ENCODE measurements around the gene CDH13.

CDH13 gene

DNA sequence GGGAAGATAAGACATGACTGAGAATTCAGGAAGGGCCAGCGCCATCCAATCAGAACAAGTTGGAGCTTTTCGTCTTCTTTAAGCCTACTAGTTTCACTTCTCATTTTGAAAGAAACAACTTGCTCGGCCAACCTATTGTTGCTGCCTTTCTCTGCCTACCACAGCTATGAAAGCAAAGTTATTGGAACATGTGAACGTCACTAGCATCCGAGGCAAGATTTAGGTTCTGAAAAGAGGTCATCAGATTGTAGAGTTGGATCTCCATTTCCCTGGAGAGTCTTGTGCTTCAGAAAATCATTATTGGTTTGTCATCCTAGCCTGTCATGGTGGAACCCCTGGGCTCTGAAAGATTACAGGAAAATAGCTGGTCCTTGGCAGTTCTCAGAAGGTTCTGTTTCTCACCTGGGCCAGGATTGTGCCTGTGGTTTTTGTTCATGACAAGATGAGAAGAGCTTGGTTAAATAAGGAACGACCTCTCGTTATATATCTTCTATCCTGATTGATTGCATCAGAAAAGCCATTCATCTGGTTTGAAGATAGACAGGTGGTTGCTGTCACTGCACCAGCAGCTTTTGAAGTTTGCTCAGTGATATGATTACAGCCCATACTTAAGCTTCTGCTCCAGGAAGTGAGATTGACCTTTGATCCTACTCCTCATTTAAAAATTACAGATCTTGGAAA is 25.3 kb downstream of the CDH13 start:
- H2BK5ac ChIP-seq (ENCODE audit: low read depth, low read length, poor library complexity): no peak overlapping the region
- no peak overlapping the region for H4K12ac ChIP-seq (ENCODE audit: low read depth, low read length)

DNA sequence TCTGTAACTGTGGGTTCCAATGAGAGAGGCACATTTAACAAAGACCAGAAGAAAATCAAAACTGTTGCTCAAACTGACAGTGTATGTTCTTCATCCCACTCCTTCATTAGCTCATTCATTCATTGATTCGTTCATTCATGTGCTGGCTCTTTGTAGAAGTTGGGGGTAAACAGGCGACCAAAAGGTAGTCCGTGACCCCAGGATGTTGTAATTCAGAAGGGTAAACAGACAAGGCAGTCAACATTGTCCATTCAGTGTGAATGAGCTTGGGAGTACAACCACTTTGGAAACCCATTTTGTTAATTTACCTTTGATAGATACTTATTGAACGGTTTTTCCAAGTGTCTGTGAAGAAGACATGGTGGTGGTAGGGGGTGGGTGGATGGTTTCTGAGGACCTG is 26.1 kb downstream of the CDH13 start:
- Histone ChIP-seq H3K27me3 (ENCODE audit: insufficient read depth, low read length) (no peaks in the 10 kb centered on the region), H4K12ac (ENCODE audit: low read depth, low read length) (no peak overlapping the region), H3K4me1 (ENCODE audit: control insufficient read depth in 1 of 2, insufficient read depth in 2 of 2, low read length in 2 of 2) (peaks cover 16 to 21% of the 10 kb centered on the region in 2 experiments), H2BK12ac (ENCODE audit: low read length) (peak overlapping the region; percentile 37), H3K4me2 (ENCODE audit: low read length) (no peak overlapping the region), H2BK5ac (ENCODE audit: low read depth, low read length, poor library complexity) (no peak overlapping the region), H3K9ac (ENCODE audit: low read length) (no peak overlapping the region), H3K18ac (ENCODE audit: low read length) (no peak overlapping the region), H3K79me2 (ENCODE audit: control insufficient read depth, insufficient read depth, low read length, poor library complexity) (no peaks in the 10 kb centered on the region), H2AFZ (ENCODE audit: insufficient read depth, low read length, poor library complexity) (no peak overlapping the region), H3K36me3 (ENCODE audit: control insufficient read depth in 1 of 2, insufficient read depth in 2 of 2, low read length in 2 of 2) (no peaks in the 10 kb centered on the region), H4K91ac (ENCODE audit: low read depth, low read length) (peak overlapping the region; percentile 28), H4K8ac (ENCODE audit: low read depth, low read length) (no peak overlapping the region), H3K4ac (ENCODE audit: low read depth, low read length) (no peak overlapping the region), H3K79me1 (ENCODE audit: low read length) (peaks cover 15% of the 10 kb centered on the region), H3K27ac (ENCODE audit: low read depth, low read length) (peak overlapping the region; percentile 89), H2BK120ac (ENCODE audit: insufficient read depth, low read length, poor library complexity) (peak overlapping the region; percentile 18), H3K4me3 (ENCODE audit: low read depth, low read length) (no peak overlapping the region), H3K23ac (ENCODE audit: low read length) (no peak overlapping the region), H3K9me3 (ENCODE audit: insufficient read depth, low read depth, low read length) (no peaks in the 10 kb centered on the region), H2AK5ac (ENCODE audit: low read length) (no peak overlapping the region), H3K14ac (ENCODE audit: low read length) (no peak overlapping the region)
- no CpG with 5 or more reads among the region's 4 CpGs for WGBS (ENCODE audit: extremely low coverage, insufficient coverage, insufficient read length)
- no peak for DNase-seq

More for the DNA sequence above, 25.3 kb downstream of the CDH13 start:
- no peak overlapping the region for H3K4me2 ChIP-seq (ENCODE audit: low read length)
- no peak overlapping the region for H2AFZ ChIP-seq (ENCODE audit: insufficient read depth, low read length, poor library complexity)
- H3K9me3 ChIP-seq (ENCODE audit: insufficient read depth, low read depth, low read length): no peaks in the 10 kb centered on the region
- H3K27me3 ChIP-seq (ENCODE audit: insufficient read depth, low read length): no peaks in the 10 kb centered on the region
- DNase-seq: no peak
- H3K4me1 ChIP-seq (ENCODE audit: control insufficient read depth in 1 of 2, insufficient read depth in 2 of 2, low read length in 2 of 2): peaks cover 16 to 21% of the 10 kb centered on the region in 2 experiments
- no peak overlapping the region for H4K8ac ChIP-seq (ENCODE audit: low read depth, low read length)
- no peak overlapping the region for H3K4me3 ChIP-seq (ENCODE audit: low read depth, low read length)
- H4K91ac ChIP-seq (ENCODE audit: low read depth, low read length): no peak overlapping the region
- peak overlapping the region; percentile 6 for H2BK12ac ChIP-seq (ENCODE audit: low read length)
- H3K79me2 ChIP-seq (ENCODE audit: control insufficient read depth, insufficient read depth, low read length, poor library complexity): no peaks in the 10 kb centered on the region
- H3K18ac ChIP-seq (ENCODE audit: low read length): no peak overlapping the region
- no peak overlapping the region for H2BK120ac ChIP-seq (ENCODE audit: insufficient read depth, low read length, poor library complexity)
- H3K9ac ChIP-seq (ENCODE audit: low read length): no peak overlapping the region
- peaks cover 15% of the 10 kb centered on the region for H3K79me1 ChIP-seq (ENCODE audit: low read length)
- WGBS (ENCODE audit: extremely low coverage, insufficient coverage, insufficient read length): no CpG with 5 or more reads among the region's 7 CpGs
- no peaks in the 10 kb centered on the region for H3K36me3 ChIP-seq (ENCODE audit: control insufficient read depth in 1 of 2, insufficient read depth in 2 of 2, low read length in 2 of 2)
- no peak overlapping the region for H3K23ac ChIP-seq (ENCODE audit: low read length)
- H3K27ac ChIP-seq (ENCODE audit: low read depth, low read length): no peak overlapping the region
- no peak overlapping the region for H3K4ac ChIP-seq (ENCODE audit: low read depth, low read length)
- no peak overlapping the region for H2AK5ac ChIP-seq (ENCODE audit: low read length)
- H3K14ac ChIP-seq (ENCODE audit: low read length): no peak overlapping the region

GRCh38 chr16:82653550-82654511 is 27.1 kb downstream of the CDH13 start:
- Histone ChIP-seq H3K9ac (ENCODE audit: low read length) (no peak overlapping the region), H3K4me2 (ENCODE audit: low read length) (peak overlapping the region; percentile 50), H3K14ac (ENCODE audit: low read length) (no peak overlapping the region), H2BK120ac (ENCODE audit: insufficient read depth, low read length, poor library complexity) (peak overlapping the region; percentile 18), H3K27me3 (ENCODE audit: insufficient read depth, low read length) (no peaks in the 10 kb centered on the region), H3K18ac (ENCODE audit: low read length) (peak overlapping the region; percentile 5), H3K79me1 (ENCODE audit: low read length) (peaks cover 15% of the 10 kb centered on the region), H4K12ac (ENCODE audit: low read depth, low read length) (no peak overlapping the region), H2AK5ac (ENCODE audit: low read length) (no peak overlapping the region), H3K9me3 (ENCODE audit: insufficient read depth, low read depth, low read length) (no peaks in the 10 kb centered on the region), H2AFZ (ENCODE audit: insufficient read depth, low read length, poor library complexity) (no peak overlapping the region), H4K91ac (ENCODE audit: low read depth, low read length) (peak overlapping the region; percentile 28), H3K36me3 (ENCODE audit: control insufficient read depth in 1 of 2, insufficient read depth in 2 of 2, low read length in 2 of 2) (no peaks in the 10 kb centered on the region), H2BK5ac (ENCODE audit: low read depth, low read length, poor library complexity) (peak overlapping the region; percentile 58), H3K4me1 (ENCODE audit: control insufficient read depth in 1 of 2, insufficient read depth in 2 of 2, low read length in 2 of 2) (peaks cover 16 to 21% of the 10 kb centered on the region in 2 experiments), H3K79me2 (ENCODE audit: control insufficient read depth, insufficient read depth, low read length, poor library complexity) (no peaks in the 10 kb centered on the region), H3K4ac (ENCODE audit: low read depth, low read length) (no peak overlapping the region), H4K8ac (ENCODE audit: low read depth, low read length) (no peak overlapping the region), H3K23ac (ENCODE audit: low read length) (no peak overlapping the region), H3K27ac (ENCODE audit: low read depth, low read length) (peak overlapping the region; percentile 89), H3K4me3 (ENCODE audit: low read depth, low read length) (no peak overlapping the region), H2BK12ac (ENCODE audit: low read length) (peak overlapping the region; percentile 3)
- no CpG with 5 or more reads among the region's 11 CpGs for WGBS (ENCODE audit: extremely low coverage, insufficient coverage, insufficient read length)
- peak in 1 of 2 donors; percentile 39 for DNase-seq

GRCh38 chr16:82655072-82655714 is 28.4 kb downstream of the CDH13 start:
- no peak overlapping the region for H3K27ac ChIP-seq (ENCODE audit: low read depth, low read length)
- H3K9me3 ChIP-seq (ENCODE audit: insufficient read depth, low read depth, low read length): no peaks in the 10 kb centered on the region

More at GRCh38 chr16:82655072-82655714, 28.4 kb downstream of the CDH13 start:
- Histone ChIP-seq H3K4me2 (ENCODE audit: low read length) (no peak overlapping the region), H3K27me3 (ENCODE audit: insufficient read depth, low read length) (no peaks in the 10 kb centered on the region), H3K4me3 (ENCODE audit: low read depth, low read length) (no peak overlapping the region), H4K12ac (ENCODE audit: low read depth, low read length) (no peak overlapping the region), H2BK12ac (ENCODE audit: low read length) (peak overlapping the region; percentile 21), H2BK120ac (ENCODE audit: insufficient read depth, low read length, poor library complexity) (peak overlapping the region; percentile 81), H4K8ac (ENCODE audit: low read depth, low read length) (no peak overlapping the region), H4K91ac (ENCODE audit: low read depth, low read length) (no peak overlapping the region), H2BK5ac (ENCODE audit: low read depth, low read length, poor library complexity) (no peak overlapping the region), H3K79me2 (ENCODE audit: control insufficient read depth, insufficient read depth, low read length, poor library complexity) (no peaks in the 10 kb centered on the region), H3K18ac (ENCODE audit: low read length) (no peak overlapping the region), H3K23ac (ENCODE audit: low read length) (no peak overlapping the region), H3K4ac (ENCODE audit: low read depth, low read length) (no peak overlapping the region), H2AFZ (ENCODE audit: insufficient read depth, low read length, poor library complexity) (no peak overlapping the region), H3K4me1 (ENCODE audit: control insufficient read depth in 1 of 2, insufficient read depth in 2 of 2, low read length in 2 of 2) (peaks cover 16 to 21% of the 10 kb centered on the region in 2 experiments), H3K79me1 (ENCODE audit: low read length) (peaks cover 15% of the 10 kb centered on the region), H3K9ac (ENCODE audit: low read length) (no peak overlapping the region), H3K36me3 (ENCODE audit: control insufficient read depth in 1 of 2, insufficient read depth in 2 of 2, low read length in 2 of 2) (no peaks in the 10 kb centered on the region), H3K14ac (ENCODE audit: low read length) (no peak overlapping the region), H2AK5ac (ENCODE audit: low read length) (no peak overlapping the region)
- no peak for DNase-seq
- WGBS (ENCODE audit: extremely low coverage, insufficient coverage, insufficient read length): no CpG with 5 or more reads among the region's 6 CpGs

All from trophoblast cell (in vitro differentiated cells and primary cell).